GF-D8 (cell line): ENCODE data around the gene FUCA2.
A peak's percentile ranks its signal among the peaks of the same experiment; 100 is the strongest.
"Not testable (repeated sequence)": the region's sequence is repeated elsewhere in the genome, so short reads cannot be mapped to it uniquely, and the experiment has no call there.

Source experiments
- DNase-seq: peaks from one replicate; lab custom pipeline; 2025; lab: John Stamatoyannopoulos, UW

Gene FUCA2

GRCh38 chr6:143496974-143497373 lies 14.5 kb downstream of the FUCA2 start:
- DNase-seq, result no peak

DNA sequence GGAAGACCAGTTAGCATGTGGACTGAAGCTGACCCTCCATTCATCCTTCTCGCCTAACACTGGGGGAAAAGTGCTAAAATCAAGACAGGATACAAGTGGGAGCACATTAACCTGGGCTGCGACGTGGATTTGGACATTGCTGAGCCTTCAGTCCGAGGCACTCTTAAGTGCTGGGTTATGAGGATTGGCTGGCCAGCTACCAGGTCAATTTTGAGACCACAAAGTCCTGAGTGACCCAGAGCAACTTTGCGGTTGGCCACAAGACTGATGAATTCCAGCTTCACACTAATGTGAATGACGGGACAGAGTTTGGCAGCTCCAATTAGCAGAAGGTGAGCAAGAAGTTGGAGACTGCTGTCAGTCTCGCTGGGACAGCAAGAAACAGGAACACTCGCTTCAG lies 20.7 kb downstream of the FUCA2 start:
- DNase-seq, result no peak

DNA sequence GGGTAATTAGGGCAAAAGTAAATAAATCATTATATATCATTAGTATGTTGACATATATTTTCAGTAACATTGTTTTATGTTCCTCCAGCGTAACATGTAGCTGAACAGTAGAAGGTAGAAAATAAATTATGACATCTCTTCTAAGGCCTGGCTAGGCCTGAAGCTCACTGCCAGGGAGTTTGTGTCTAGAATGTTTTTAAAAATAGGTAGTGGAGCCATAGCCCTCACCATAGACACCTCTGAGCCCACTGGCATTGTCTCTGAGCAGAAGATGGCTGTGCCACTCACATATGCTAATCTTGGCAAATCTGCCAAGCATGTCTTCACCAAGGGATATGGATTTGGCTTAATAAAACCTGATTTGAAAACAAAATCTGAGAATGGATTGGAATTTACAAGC lies 21.3 kb downstream of the FUCA2 start:
- no peak for DNase-seq

GRCh38 chr6:143486752-143487151 lies 24.8 kb downstream of the FUCA2 start:
- DNase-seq, result no peak

- no peak for DNase-seq
These were observed 25.6 kb downstream of the FUCA2 start for GRCh38 chr6:143485967-143486366.

DNA sequence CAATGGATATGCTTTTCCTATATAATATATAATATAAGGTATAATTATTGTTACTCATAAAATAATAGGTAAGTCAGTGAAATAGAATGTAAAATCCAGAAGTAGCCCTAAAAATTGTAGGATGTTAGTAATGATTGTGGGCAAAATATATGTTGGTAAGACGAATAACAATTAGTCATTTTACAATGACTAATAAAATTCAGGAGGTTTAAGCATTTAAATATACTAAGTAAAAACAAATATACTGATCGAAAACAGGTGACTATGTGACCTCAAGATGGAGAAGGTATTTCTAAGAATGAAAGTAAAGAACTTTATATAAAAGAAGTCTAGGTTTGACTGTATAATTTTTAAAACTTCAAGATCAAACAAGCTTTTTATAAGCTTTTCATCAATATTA lies 28.9 kb downstream of the FUCA2 start:
- DNase-seq, result no peak

DNA sequence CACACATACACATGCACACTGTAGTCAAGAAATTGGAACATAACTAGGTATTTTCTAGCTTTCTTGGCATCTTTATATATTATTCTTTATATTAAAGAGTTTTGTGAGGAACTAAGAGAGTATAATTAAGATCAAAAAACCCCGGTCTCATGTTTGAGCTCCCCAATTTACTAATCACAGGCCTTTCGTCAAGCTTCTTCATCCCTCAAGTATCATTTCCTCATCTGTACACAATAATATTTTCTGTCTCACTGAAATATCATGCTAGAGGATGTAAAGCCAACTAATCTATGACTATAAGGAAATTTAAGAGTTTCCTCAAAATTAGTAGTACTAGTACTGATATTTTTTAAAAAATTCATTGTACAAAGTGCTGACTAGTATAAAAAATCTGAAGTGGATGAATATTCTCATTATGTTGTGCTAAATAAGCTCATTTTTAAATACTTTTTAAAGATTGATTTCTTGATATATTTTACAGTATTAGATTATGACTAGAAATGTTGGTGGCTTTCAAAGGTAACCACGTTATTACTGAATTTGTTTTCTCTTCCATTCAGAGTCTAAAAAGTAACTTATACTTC lies 32.9 kb downstream of the FUCA2 start:
- no peak for DNase-seq

GRCh38 chr6:143476545-143476944 lies 35.0 kb downstream of the FUCA2 start:
- DNase-seq, result no peak

DNA sequence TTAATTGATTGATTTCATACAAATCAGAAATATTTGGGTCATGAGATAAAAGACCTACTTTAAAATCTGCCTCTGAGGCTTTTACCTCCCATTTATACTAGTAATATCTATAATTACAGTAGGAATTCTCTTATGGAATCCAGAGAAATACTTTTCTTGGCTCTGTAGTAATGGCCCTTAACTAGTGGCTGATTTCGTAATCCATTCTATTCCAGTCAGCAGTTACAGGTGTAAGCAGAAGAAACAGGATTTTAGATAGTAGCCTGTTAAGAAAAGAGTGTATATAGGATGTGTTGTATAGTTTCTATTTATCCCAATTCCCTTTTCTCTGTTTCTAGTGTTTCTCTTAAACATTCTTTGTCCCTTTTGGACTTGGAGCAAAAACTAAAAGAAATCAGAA lies 39.7 kb downstream of the FUCA2 start:
- no peak for DNase-seq

DNA sequence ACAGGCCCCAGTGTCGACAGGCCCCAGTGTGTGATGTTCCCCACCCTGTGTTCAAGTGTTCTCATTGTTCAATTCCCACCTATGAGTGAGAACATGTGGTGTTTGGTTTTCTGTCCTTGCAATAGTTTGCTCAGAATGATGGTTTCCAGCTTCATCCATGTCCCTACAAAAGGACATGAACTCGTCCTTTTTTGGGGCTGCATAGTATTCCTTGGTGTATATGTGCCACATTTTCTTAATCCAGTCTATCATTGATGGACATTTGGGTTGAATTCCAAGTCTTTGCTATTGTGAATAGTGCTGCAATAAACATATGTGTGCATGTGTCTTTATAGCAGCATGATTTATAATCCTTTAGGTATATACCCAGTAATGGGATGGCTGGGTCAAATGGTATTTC lies 42.7 kb downstream of the FUCA2 start:
- DNase-seq, result not testable (repeated sequence)

- no peak for DNase-seq
These were observed 43.5 kb downstream of the FUCA2 start for GRCh38 chr6:143468026-143468425.

DNA sequence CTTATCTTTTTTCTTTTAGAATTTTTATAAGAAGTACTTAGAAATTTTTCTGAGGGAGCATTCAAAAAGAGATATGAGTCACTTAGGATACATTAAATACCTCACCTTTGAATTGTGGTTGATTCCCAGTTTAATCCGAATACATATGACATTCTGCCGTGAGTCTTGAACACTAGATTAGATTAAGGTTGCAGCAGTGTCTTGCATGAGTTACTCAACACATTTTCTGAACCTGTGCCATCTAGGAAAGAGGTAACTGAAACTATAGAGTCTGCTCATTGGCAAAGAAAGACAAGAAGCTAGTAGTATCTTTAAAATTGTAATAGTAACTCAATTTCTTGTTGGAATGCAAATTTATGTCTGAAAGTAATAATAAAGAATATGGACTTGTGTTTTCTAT lies 46.0 kb downstream of the FUCA2 start:
- no peak for DNase-seq

- DNase-seq, result no peak
These were observed 53.8 kb downstream of the FUCA2 start for GRCh38 chr6:143457563-143458359.

DNA sequence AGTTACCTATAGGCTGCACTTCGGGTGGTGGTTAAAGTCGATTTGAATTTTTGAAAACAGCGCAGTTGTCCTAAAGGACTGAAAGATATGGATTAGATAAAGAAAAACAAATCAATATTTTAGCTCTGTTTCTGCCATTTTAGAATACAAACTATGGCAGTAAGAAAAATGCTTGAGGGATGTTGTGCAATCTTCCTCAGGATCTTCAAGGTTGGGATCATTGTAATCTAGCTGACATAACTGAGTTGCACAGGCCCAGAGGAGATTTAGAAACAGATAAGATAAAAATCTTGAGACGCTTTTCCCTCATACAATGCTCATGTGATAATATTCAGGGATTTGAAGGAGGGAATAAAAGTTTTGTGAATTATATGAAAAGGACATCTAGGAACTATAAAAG lies 60.0 kb downstream of the FUCA2 start:
- DNase-seq, result peak; percentile 54

DNA sequence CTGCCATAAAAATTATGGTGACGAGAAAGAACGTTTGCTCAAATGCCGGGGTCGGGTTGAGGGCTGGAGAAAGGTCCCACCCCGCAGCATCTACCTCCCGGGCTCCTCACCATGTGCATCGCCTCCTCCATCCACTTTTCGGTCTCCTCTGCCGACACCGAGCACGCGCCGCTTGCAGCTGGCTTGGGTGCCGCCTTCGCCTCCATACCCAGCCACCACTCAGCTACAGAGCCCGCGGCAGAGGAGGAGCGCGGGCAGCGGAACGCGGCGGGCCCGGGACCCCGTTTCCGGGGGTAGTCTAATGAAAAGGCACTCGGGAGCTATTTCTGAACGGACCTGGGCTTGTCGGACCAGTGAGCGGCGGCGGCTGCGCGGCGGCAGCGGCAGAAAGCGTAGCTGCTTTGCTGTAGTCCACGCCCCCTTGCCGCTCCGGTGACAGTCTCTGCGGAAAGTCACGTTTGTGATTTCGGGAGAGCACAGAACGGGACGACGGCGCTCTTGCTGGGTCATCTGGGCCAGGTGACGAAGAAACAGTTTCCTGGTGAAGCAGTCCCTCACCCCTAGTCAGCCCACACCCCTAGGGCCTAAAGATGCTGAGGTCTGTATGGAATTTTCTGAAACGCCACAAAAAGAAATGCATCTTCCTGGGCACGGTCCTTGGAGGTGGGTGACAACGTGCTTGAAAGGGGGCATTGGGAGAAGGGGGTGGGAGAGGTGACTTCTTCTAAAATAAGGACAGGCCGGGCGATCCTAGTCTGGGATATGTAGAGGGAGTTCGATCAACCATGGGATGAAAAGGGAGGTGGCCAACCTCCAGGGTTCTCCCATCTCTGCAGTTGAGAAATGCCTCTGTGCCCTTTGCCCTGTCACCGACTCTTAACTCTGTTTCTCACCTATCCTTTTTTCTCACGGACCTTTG lies 60.8 kb downstream of the FUCA2 start, which contains the start of the genes ADAT2 and PEX3:
TSS of gene ADAT2 (minus strand) at position 243 of the 919 bp plus-strand sequence. CDS start at position 206, 37 bp downstream.
TSS of gene PEX3 (plus strand) at position 353 of the 919 bp plus-strand sequence. CDS start at position 591, 238 bp downstream.
- peak; percentile 89 for DNase-seq

GRCh38 chr6:143449714-143450452 lies 61.6 kb downstream of the FUCA2 start:
- DNase-seq, result peak; percentile 88

DNA sequence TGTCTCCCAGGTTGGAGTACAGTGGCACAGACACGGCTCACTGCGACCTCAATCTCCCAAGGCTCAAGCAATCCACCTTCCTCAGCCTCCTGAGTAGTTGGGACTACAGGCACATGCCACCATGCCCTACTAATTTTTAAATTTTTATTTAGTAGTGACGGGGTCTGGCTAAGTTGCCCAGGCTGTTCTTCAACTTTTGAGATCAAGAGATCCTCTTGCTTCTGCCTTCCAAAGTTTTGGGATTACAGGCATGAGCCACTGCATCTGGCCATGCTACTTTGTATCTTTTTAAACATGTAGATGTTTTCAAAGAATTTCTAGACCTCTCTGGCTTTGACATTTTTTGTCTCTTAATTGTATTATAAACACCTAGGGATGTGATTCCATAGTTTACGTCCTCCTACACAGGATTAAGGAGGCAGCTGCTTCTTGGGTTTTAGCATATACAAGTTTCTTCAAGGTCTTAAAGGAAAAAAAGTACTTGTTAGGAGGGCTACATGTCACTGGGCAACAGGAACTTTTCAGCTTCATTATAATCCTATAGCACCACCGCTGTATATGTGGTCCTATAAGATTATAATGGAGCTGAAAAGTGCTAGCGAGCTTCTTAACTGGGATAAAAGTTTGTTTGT lies 62.3 kb downstream of the FUCA2 start:
- DNase-seq, result no peak

DNA sequence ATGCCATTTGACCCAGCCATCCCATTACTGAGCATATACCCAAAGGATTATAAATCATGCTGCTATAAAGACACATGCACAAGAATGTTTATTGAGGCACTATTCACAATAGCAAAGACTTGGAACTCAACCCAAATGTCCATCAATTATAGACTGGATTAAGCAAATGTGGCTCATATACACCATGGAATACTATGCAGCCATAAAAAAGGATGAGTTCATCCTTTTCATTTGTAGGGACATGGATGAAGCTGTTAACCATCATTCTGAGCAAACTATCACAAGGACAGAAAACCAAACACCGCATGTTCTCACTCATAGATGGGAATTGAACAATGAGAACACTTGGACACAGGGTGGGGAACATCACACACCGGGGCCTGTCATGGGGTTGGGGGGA lies 63.7 kb downstream of the FUCA2 start:
- not testable (repeated sequence) for DNase-seq
